D721Med (cell line): ENCODE data around the gene TLCD5.

ENCODE experiments used
- DNase-seq: peaks from one replicate; pipeline ENCODE4 v3.0.0; 2011; ENCODE audit warnings: low spot score; ENCODE audit not compliant: insufficient read length
- FAIRE-seq: peaks from 2 replicates; lab custom pipeline; 2011; peaks lifted over from hg19 to GRCh38; lab: Jason Lieb, UNC
- TF ChIP-seq, protein P1 (sequence below): IDR thresholded peaks from 2 replicates; pipeline ENCODE4 v1.5.1; 2012; ENCODE audit warnings: mild to moderate bottlenecking, control low read depth; ENCODE audit not compliant: insufficient read depth; ENCODE audit errors: missing control alignments

TLCD5 gene

DNA sequence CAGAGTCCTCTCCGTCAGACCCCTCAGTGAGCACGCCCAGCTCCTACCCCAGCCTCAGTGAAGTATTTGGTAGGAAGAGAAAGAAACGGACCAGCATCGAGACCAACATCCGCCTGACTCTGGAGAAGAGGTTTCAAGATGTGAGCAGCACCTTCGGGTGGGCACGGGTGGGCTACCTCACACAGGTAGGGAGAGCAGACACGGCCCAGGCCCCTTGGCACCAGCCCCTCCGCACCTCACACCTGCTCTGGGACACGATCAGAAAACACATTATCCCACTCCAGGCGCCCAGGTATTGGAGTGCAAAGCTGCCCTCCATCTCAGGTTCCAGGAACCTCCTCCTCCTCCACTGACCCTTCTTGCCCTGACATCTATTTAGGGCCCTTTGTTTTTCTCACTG lies 17.6 kb upstream of the TLCD5 start:
- no peak for FAIRE-seq
- DNase-seq, result no peak
- TF ChIP-seq, protein P1, sequence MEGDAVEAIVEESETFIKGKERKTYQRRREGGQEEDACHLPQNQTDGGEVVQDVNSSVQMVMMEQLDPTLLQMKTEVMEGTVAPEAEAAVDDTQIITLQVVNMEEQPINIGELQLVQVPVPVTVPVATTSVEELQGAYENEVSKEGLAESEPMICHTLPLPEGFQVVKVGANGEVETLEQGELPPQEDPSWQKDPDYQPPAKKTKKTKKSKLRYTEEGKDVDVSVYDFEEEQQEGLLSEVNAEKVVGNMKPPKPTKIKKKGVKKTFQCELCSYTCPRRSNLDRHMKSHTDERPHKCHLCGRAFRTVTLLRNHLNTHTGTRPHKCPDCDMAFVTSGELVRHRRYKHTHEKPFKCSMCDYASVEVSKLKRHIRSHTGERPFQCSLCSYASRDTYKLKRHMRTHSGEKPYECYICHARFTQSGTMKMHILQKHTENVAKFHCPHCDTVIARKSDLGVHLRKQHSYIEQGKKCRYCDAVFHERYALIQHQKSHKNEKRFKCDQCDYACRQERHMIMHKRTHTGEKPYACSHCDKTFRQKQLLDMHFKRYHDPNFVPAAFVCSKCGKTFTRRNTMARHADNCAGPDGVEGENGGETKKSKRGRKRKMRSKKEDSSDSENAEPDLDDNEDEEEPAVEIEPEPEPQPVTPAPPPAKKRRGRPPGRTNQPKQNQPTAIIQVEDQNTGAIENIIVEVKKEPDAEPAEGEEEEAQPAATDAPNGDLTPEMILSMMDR, result no peak

GRCh38 chr11:120308081-120308480 lies 17.0 kb upstream of the TLCD5 start:
- DNase-seq, result no peak
- TF ChIP-seq, protein P1, result no peak
- FAIRE-seq, result no peak

GRCh38 chr11:120310870-120311269 lies 14.2 kb upstream of the TLCD5 start:
- DNase-seq (no peak), FAIRE-seq (no peak)
- TF ChIP-seq, protein P1, result no peak

DNA sequence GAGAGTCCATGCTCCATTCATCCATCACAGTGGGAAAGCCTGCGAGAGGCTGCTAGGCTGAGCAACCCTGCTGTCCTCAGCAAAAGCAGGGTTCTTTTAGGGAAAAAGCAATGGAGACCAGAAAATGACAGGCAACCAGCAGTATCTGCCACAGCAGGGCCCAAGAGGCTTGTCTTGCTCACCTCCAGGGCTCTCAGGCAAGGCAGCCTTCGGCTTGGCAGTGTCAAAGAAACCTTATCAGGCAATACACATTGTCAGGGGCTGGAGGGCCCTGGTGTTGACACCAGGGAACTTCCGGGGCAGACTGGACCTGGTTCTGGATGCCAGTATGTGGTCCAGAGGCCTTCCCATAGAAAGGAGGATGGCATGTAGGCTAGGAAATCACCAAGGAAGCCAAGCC lies 10.2 kb upstream of the TLCD5 start:
- FAIRE-seq, result no peak
- no peak for DNase-seq
- TF ChIP-seq, protein P1, result no peak

DNA sequence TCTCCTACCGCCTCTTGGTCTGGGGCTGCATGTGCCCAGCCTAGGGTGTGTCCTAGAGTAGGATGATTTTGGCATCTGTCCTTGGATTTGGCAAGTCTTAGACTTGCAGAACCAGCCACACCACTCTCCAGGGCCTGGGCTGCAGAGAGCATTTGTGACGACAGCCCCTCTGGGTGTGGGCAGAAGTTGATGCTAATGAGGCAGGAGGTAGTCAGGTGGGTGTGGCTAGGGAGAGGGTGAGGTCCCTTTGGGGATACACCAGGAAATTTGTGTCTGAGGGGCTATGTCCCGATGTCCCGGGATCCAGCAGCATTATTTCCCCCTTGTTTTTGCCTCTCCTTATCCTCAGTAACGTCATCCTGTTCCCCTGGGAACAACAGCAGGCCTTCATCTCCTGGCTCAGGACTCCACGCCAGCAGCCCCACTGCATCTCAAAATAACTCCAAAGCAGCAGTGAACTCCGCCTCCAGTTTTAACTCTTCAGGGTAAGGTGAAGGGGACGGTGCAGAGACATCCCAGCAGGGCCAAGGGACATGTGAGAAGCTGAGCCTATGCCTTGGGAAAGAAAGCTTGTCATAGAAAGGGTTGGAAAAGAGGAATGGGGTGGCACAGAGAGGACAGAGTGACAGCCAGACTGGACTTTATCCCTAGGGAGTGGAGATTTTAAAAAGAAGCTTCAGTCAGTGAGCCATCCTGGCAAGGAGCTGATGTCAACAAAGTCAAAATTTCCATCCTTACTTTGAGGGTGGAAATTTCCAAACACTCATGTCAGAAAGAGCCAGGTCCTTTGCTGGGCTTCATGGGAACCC lies 8.0 kb upstream of the TLCD5 start:
- DNase-seq (no peak), FAIRE-seq (no peak)
- TF ChIP-seq, protein P1, result no peak

- FAIRE-seq, result no peak
- no peak for DNase-seq
- TF ChIP-seq, protein P1, result no peak
Measured at GRCh38 chr11:120317689-120318480, 7.2 kb upstream of the TLCD5 start.

- TF ChIP-seq, protein P1, result no peak
- no peak for DNase-seq
- FAIRE-seq, result no peak
Measured at GRCh38 chr11:120318906-120319305, 6.2 kb upstream of the TLCD5 start.
